Measurements from ENCODE around the gene NEIL3. TPM values are rescaled to one million over a fixed set of nuclear protein-coding genes. Genes with fewer than 3 reads are reported as not detected.

Gene NEIL3
- total RNA-seq, 1 donor from 2014 or later: 18.2 TPM

GRCh38 chr4:177322881-177323280 lies 13.2 kb downstream of the NEIL3 start:
- Mint-ChIP-seq H3K4me3 (no peak overlapping the region), H3K36me3 (ENCODE audit: low read depth) (peaks cover 32% of the 10 kb centered on the region), H3K9me3 (no peaks in the 10 kb centered on the region), H3K27me3 (ENCODE audit: low read depth) (no peaks in the 10 kb centered on the region), H3K27ac (ENCODE audit: unreplicated experiment) (no peak overlapping the region), H3K4me1 (peaks cover 20% of the 10 kb centered on the region)
- TF ChIP-seq, protein P1, sequence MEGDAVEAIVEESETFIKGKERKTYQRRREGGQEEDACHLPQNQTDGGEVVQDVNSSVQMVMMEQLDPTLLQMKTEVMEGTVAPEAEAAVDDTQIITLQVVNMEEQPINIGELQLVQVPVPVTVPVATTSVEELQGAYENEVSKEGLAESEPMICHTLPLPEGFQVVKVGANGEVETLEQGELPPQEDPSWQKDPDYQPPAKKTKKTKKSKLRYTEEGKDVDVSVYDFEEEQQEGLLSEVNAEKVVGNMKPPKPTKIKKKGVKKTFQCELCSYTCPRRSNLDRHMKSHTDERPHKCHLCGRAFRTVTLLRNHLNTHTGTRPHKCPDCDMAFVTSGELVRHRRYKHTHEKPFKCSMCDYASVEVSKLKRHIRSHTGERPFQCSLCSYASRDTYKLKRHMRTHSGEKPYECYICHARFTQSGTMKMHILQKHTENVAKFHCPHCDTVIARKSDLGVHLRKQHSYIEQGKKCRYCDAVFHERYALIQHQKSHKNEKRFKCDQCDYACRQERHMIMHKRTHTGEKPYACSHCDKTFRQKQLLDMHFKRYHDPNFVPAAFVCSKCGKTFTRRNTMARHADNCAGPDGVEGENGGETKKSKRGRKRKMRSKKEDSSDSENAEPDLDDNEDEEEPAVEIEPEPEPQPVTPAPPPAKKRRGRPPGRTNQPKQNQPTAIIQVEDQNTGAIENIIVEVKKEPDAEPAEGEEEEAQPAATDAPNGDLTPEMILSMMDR (conservative IDR thresholded peaks at IDR 0.05): no peak
- DNase-seq (ENCODE audit: low read depth, low spot score): no peak

- DNase-seq (ENCODE audit: low read depth, low spot score): no peak
- TF ChIP-seq, protein P1 (conservative IDR thresholded peaks at IDR 0.05): no peak
- Mint-ChIP-seq H3K27ac (ENCODE audit: unreplicated experiment) (no peak overlapping the region), H3K36me3 (ENCODE audit: low read depth) (peaks cover 38% of the 10 kb centered on the region), H3K27me3 (ENCODE audit: low read depth) (no peaks in the 10 kb centered on the region), H3K9me3 (no peaks in the 10 kb centered on the region), H3K4me3 (no peak overlapping the region), H3K4me1 (peaks cover 20% of the 10 kb centered on the region)
Measured at GRCh38 chr4:177323416-177323815, 13.7 kb downstream of the NEIL3 start.

- DNase-seq (ENCODE audit: low read depth, low spot score): no peak
- H3K27me3 Mint-ChIP-seq (ENCODE audit: low read depth): no peaks in the 10 kb centered on the region
- TF ChIP-seq, protein P1 (conservative IDR thresholded peaks at IDR 0.05): no peak
- peaks cover 54% of the 10 kb centered on the region for H3K36me3 Mint-ChIP-seq (ENCODE audit: low read depth)
- H3K9me3 Mint-ChIP-seq: peaks cover 8% of the 10 kb centered on the region
- H3K27ac Mint-ChIP-seq (ENCODE audit: unreplicated experiment): no peak overlapping the region
- no peak overlapping the region for H3K4me3 Mint-ChIP-seq
- no peaks in the 10 kb centered on the region for H3K4me1 Mint-ChIP-seq
Measured at GRCh38 chr4:177332119-177332518, 22.4 kb downstream of the NEIL3 start.

- no peak overlapping the region for H3K27ac Mint-ChIP-seq (ENCODE audit: unreplicated experiment)
- no peak overlapping the region for H3K4me3 Mint-ChIP-seq
- H3K27me3 Mint-ChIP-seq (ENCODE audit: low read depth): no peaks in the 10 kb centered on the region
- TF ChIP-seq, protein P1 (conservative IDR thresholded peaks at IDR 0.05): peak; percentile 72
- DNase-seq (ENCODE audit: low read depth, low spot score): no peak
- H3K36me3 Mint-ChIP-seq (ENCODE audit: low read depth): peaks cover 15% of the 10 kb centered on the region
- H3K9me3 Mint-ChIP-seq: no peaks in the 10 kb centered on the region
- H3K4me1 Mint-ChIP-seq: no peaks in the 10 kb centered on the region
Measured at GRCh38 chr4:177339477-177340374, 30.1 kb downstream of the NEIL3 start.

GRCh38 chr4:177348348-177348747 lies 38.7 kb downstream of the NEIL3 start:
- Mint-ChIP-seq H3K27me3 (ENCODE audit: low read depth) (no peaks in the 10 kb centered on the region), H3K9me3 (no peaks in the 10 kb centered on the region), H3K4me3 (no peak overlapping the region), H3K4me1 (no peaks in the 10 kb centered on the region), H3K36me3 (ENCODE audit: low read depth) (peaks cover 31% of the 10 kb centered on the region), H3K27ac (ENCODE audit: unreplicated experiment) (no peak overlapping the region)
- no peak for DNase-seq (ENCODE audit: low read depth, low spot score)
- TF ChIP-seq, protein P1 (conservative IDR thresholded peaks at IDR 0.05): no peak
